Sciatic nerve (tissue), 2 donors: ENCODE results near the gene KIAA1328. TPM values are rescaled to one million over a fixed set of nuclear protein-coding genes. Genes with fewer than 3 reads are reported as not detected.
A peak's percentile ranks its signal among the peaks of the same experiment; 100 is the strongest.

ENCODE experiments used
- ATAC-seq: fragments of 200-7000 bp; cut with Tn5 transposase; one replicate; pipeline ENCODE4 v1.9.1; 2020; ENCODE audit warnings: mild to moderate bottlenecking, moderate library complexity
- DNase-seq: peaks from one replicate; pipeline ENCODE4 v3.0.0-alpha.2; 2020; ENCODE audit warnings: low spot score
- intact Hi-C: fragments of 100-400 bp; cut with DNase I; formaldehyde crosslinking; loops from one replicate; pipeline ENCODE4 v1.14.2; 2022
- total RNA-seq: library from RNA; stranded (reverse); fragmentation: NEBNext Ultra II Directional; extraction: Animal tissue kit (Norgen Biotek cat#: 25700); gene quantifications from one replicate; pipeline ENCODE4 v1.2.1, GENCODE V29; 2021
- donor health status: DM: no; HTN: no; CAD: no.
- donor health status: DM: no; HTN: no; CAD: no.

KIAA1328 gene
- total RNA-seq, 1 donor from 2014 or later: 22.1 TPM

DNA sequence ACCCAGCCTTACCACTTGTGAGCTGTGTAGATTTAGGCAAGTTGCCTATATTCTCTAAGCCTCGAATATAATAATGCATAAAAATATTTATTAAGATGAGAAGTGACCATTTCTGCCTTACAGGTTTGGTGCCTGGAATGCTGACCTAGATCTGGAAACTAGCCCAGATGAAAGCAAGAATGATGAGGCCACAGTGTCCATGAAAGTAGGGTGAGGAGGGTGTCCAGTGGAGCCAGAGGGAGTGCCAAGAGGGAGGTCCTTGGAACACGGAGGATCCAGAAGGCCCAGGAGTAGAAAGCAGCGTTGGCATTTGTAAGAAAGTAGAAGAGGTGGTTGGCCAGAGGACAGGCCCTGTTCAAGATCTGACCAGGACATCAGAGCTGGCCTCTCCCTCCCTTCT is 402.3 kb downstream of the KIAA1328 start:
- no peak for ATAC-seq
- intact Hi-C loops: no loop called here
- no peak for DNase-seq

- DNase-seq: no peak
- ATAC-seq: peak; percentile 28
- intact Hi-C loops: no loop called here
These were observed 406.7 kb downstream of the KIAA1328 start for GRCh38 chr18:37235583-37235982.

DNA sequence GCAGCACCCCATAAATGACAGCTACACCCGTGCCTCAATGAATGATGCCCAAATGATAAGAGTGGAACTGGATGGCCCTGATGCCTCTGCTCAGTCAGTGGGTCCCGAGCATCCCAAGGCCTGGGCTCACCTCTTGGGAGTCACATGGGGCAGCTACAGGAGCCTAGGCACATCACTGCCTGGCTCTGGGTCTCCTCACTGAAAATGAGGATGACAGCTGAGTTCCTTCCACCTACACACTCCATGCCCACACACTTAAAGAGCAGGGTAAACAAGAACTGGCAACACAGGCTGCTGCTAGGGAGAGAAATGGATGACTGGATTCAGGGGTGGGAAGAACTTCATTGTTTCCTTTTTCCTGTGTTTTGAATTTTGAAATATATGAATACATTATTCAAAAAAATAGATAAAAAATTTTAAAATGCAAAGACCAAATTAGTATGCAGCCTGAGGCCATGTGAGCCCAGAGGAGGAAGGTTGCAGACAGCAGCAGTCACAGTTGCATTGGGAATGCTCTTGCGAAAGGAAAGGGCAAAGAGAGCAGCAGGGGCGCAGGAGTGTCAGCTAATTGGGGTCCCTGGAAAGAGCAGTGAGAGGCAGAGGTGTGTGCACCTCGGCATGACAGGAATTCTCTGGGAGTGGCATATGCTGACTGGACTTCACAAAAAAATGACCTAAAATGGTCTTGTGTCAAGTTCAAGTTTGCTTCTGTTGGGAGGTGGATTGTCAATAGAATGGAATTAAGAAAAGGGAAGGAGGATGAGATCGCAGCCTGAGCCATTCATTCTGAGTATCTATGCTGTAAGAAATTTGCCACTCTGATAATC is 409.6 kb downstream of the KIAA1328 start:
- ATAC-seq (no peak), DNase-seq (no peak)
- intact Hi-C loops: no loop called here

GRCh38 chr18:37242091-37242490 is 413.2 kb downstream of the KIAA1328 start:
- DNase-seq (no peak), ATAC-seq (no peak)
- intact Hi-C loops: no loop called here

DNA sequence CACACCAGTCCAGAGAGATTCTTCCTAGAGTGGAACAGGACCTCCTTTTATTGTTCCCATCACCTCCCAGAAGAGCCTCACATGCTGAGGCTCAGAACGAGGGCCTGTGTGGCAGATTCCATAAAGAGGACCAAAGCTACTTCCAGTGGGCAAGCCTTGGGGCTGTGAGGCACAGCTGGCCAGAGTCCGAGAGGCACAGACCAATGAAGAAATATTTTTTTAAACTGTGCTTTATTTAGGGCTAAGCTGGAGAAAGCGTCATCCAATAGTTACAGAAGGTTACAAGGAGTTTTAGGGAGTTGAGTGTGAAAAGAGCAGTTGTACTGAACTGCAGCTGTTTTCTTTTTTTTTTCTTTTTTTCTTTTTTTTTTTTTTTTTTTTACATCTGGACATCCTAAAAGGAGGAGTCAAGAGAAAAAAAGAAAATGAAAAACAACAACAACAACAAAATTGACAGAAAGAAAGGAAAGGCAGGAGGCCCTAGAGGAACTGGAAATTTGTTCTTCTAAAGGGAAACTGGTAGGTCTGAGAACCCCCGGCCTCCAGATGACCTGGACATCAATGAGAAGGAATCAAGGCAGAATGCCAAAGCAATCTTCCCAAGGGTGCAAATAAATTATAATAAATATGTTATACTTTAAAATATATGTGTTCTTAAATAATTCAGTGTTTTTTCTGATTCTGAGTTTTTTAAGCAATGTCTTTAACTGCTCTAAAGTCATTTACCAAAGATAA is 414.1 kb downstream of the KIAA1328 start:
- intact Hi-C loops: no loop called here
- DNase-seq: no peak
- peak; percentile 36 for ATAC-seq

- intact Hi-C loops: no loop called here
- DNase-seq (no peak), ATAC-seq (no peak)
These were observed 414.8 kb downstream of the KIAA1328 start for GRCh38 chr18:37243741-37244140.

- intact Hi-C loops: no loop called here
- DNase-seq (no peak), ATAC-seq (no peak)
These were observed 415.7 kb downstream of the KIAA1328 start for GRCh38 chr18:37244618-37245017.

DNA sequence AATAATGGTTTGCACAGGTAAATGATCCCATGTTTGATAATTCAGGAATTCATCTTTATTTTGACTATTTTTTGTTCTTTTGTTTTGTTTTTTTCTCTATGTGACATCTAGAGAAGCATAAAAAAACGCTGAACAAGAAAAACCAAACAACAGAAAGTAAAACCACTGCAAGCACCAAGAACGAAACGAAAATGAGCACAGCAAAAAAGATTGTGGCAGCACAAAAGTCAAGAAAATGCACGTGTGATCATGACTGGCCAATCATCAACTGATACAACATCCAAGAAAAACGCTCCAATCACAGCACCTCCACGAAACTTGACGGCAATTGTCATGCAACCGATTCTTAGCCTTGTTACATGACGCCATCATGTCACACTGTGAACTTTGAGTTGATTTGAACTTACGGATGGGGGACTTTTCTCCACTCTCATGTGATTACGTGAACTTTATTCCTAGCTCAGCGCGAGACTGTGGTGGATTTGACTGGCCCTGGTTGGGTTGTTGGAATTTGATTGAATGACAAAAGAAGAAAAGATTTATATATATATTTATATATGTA is 417.9 kb downstream of the KIAA1328 start:
- no peak for DNase-seq
- intact Hi-C loops: no loop called here

GRCh38 chr18:37247497-37248161 is 418.7 kb downstream of the KIAA1328 start:
- intact Hi-C loops: no loop called here
- DNase-seq (no peak), ATAC-seq (no peak)

More for the DNA sequence above, 417.9 kb downstream of the KIAA1328 start:
- ATAC-seq: no peak

- intact Hi-C loops: no loop called here
- DNase-seq (no peak), ATAC-seq (no peak)
These were observed 419.4 kb downstream of the KIAA1328 start for GRCh38 chr18:37248281-37248680.

DNA sequence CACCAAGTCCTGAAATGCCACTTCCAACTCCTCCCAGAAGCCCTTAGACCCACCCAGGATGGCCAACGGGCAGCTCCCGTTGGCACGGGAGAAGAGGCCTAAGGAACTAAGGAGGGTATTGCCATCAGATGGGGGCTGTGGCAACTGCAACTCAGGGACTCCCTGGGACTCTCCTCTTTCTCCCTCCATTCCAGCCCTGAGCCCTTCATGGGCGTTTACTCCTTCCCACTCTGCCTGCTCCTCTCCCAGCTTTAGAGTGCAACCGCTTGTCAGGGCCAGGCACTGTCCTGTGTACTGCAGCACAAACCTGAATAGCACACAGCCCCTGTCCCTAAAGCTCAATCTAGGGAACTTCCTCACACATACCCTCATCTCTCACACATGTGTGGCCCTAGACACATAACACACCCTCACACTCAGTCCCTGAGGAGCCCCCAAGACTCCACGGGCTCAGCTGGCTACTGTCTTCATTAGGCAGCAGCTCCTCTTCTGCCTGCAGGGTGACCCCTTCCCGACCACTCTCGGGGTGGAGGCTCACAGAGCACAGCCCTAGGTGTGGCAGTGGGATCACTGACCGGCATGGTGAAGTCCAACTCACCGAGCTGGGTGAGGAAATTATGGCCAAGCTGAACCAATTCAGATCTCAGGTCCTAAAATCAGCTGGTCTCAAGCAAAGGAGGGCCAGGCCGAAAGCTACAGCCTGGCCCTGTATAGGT is 420.4 kb downstream of the KIAA1328 start:
- DNase-seq (no peak), ATAC-seq (no peak)
- intact Hi-C loops: no loop called here

DNA sequence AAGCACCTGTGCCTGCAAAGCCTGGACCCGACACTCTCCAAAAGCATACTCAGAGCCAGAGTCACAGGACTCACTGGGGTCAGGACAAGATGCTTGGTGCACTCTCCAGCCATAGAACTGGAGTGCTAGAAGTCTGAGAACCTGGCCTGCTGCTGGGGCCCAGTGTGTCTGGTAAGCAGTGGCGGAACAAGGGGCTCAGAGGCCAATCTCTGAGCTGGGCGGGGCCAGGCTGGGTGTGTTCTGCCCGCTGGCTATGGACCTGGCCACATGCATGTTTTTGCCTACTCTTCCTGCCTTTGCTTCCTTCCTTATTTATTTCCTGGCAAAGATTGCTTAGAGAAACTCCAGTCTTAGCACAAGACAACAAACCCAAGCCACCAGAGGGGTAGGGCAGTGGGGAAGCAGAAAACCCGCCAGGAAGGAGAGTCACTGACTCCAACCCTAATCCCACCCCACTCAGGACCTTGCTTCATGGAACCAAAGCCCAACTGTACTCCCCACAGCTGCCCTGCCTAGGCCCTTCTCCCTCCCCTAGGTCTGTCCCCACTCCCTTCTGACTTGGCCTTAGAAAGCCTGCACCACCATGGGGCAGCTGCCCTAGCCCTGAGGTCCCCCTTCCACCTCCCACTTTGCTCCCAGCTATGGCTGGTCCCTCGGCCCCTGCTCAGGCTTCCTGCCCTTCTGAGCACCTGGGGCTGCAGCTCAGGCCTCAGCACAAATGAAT is 421.1 kb downstream of the KIAA1328 start:
- intact Hi-C loops: no loop called here
- ATAC-seq: no peak
- no peak for DNase-seq

DNA sequence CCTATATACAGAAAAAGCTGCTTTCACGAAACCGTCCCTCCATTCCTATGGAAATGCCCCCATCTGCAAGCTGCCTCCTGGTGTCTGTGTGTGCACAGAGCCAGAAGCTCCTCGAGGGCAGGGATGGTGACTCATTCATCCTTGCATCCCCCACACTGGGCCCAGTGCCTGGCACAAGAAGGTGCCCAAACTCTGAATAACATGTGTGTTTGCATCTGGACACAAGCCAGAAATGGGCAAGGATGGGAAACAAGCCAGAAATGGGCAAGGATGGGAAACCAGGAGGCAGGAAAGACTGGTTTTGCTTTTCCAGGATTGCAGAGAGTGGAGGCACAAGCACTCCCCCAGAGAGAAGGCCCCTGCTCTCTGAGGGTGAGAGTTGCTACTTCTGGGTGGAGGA is 422.8 kb downstream of the KIAA1328 start:
- DNase-seq (no peak), ATAC-seq (no peak)
- intact Hi-C loops: no loop called here

GRCh38 chr18:37252342-37252741 is 423.4 kb downstream of the KIAA1328 start:
- DNase-seq: no peak
- ATAC-seq: no peak
- intact Hi-C loops: no loop called here

- ATAC-seq: no peak
- DNase-seq: no peak
- intact Hi-C loops: no loop called here
These were observed 424.0 kb downstream of the KIAA1328 start for GRCh38 chr18:37252854-37253393.

DNA sequence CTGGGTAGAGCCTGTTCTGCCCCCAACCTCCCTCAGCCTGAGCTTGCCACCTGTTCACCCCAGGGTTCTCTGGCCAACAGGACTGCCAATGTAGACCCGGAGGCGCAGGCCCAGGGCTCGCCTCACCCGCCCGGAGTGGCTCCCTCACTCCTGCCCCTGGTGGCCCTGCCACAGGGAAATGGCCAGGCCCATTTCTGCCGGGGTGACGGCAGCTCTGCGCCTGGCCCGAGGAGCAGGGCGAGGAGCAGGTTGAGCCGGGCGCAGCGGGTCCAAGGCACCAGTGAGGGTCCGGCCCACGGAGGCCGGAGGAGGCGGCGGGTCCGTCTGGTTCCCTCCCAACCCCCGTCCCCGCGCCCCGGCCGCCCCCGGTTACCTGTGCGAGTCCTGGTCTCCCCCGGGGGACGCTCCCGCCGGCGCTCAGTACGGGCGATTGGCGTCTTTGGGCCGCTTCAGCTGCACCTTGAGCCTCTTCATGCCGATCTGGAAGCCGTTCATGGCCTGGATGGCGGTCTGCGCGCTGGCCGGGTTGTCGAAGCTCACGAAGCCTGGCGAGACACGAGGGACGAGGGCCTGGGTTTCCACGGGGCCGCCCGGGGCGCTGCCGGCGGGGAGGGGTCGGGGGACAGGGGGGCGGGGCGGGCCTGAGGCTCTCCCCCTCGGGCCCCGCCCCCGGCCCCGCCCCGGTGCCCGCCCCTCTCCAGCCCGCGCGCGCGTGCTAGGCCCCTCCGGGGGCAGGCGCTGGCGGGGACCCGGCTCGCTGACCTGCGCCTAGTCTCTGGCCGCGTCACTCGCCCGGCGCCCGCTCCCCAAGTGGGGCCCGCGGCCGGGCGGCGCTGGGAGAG is 424.7 kb downstream of the KIAA1328 start:
- DNase-seq (no peak), ATAC-seq (peak; percentile 28)
- intact Hi-C loops: no loop called here

DNA sequence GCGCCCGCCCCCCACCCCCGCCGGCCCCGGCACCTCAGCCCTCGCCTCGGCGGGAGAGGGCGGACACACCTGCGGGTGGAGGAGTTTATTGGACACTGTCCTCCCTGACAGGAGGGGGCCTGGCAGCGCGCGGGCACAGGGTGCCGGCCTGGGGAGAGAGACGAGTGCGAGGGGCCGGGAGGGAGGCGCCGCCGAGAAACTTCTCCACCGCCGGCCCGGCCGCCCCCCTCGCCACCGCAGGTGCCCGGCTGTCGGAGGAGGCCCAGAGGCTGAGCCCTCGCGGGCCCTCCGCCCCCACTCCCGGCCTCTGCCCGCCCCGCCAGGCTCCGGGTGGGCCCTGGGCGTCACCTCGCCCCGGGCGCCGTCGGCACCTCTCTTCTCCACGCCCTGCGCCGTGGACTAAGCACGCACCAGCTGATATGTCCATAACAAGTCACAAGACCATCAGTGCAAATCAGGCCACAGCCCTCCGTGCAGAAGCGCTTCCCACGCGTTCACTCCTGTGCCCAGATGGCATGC is 425.4 kb downstream of the KIAA1328 start:
- intact Hi-C loops: no loop called here
- no peak for ATAC-seq
- DNase-seq: no peak
